HT-29 (cell line): ENCODE measurements around the gene CD7. TPM values are rescaled to one million over a fixed set of nuclear protein-coding genes. Genes with fewer than 3 reads are reported as not detected.
A peak's percentile ranks its signal among the peaks of the same experiment; 100 is the strongest.

Experiments
- DNase-seq: peaks from one replicate; pipeline ENCODE4 v3.0.0-alpha.2; 2015; ENCODE audit warnings: low spot score
- total RNA-seq: library from RNA; depleted of rRNA; stranded (reverse); fragments of >200 nt; shearing (Covaris generic); gene quantifications from 2 replicates; pipeline ENCODE4 v1.2.3, GENCODE V29; 2014

The CD7 gene
- total RNA-seq, 1 experiment from 2014 or later: not detected

DNA sequence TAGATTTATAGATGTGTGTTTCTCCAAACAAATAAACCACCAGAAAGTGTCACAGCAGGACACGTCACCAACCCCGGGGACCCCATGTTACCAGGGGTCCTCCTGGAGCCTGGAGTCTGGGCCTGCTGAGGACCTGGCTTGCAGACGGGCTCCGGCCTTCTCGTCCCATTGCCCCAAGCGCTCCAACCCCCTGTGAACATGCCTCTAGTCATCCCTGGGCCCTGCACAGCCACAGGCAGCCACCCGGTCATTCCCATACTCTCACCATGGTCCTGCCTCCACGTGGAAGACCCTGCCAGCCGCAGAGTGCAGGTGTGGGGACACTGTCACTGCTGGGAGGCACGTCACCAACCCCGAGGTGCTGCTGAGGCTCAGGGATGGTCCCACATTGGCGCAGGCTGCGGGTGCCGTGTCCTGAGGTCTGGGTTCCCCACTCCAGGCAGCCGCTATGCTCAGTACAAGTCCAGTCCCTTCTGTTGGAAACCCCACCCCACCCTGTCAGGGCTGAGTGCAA, 11.6 kb upstream of the CD7 start:
- no peak for DNase-seq

DNA sequence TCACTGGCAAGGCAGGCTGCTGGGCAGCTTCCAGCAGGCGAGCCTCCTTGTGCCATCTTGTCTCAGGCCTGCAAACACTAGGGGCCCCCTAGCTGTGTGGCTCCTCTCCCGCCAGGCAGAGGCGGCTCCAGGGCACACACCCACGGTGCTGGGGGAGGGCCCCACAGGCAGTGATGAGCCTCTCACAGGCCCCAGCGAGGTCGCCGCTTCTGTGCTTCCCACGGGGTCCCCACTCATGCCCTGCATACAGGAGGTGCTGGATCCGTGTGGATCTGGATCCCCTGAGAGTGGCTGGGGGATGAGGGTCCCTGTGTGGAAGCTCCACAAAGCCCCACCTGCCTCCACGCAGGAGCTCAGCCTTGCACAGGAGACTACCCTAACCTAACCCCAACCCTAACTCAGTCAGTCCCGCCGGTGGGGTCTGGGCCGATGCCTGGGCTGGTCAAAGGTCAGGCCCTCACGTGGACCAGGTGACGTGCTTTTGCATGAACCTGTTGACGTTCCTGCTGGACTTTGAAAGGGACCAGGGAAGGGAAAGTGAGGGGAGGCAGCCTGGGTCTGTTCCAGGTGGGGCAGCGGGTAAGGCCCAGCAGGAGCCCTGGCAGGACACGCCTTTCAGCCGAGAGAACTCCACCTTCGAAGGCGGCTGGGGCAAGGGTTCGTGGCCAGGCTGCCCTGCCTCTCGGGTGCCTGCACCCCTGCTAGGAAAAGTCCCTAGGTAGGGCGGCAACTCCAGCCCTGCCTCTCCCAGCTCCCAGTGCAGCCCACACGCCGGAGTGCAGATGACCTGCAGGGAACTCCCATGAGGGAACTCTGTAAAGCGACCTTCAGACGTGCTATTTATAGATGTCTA, 11.0 kb upstream of the CD7 start:
- DNase-seq: no peak

DNA sequence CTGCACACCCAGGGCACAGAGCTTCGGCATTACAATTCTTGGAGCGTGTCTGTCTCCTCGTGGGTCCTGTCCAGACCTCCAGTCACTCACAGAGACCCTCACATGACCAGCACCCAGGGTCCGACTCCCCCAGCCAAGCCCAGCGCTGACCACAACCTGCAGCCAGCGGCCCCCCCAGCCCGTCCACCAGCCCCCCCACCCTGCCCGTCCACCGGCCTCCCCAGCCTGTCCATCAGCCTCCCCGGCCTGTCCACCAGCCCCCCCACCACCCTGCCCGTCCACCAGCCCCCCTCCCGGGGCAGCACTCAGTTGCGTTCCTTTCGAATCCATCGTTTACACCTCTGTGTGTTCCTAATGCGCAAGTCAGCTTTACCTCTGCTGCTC, 10.3 kb upstream of the CD7 start:
- no peak for DNase-seq

DNA sequence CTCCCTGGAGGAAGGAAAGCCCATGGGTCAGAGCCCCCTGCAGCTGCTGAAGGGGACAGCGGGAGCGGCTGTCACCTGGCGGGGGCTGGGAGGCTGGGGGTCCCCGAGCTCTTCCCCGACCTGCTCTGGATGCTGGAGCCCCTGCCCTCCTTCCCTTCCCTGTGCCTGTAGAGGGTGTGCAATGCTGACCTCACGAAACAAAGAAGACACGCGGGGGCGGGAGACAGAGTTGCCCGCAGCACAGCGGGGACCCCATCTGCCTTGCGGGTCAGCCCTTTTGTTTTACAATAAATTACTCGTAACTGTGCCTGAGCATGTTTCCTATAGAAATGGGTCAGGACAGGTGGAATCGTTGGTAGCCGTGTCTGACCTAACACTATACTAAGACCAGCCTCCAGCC, 9.9 kb upstream of the CD7 start:
- DNase-seq: no peak

DNA sequence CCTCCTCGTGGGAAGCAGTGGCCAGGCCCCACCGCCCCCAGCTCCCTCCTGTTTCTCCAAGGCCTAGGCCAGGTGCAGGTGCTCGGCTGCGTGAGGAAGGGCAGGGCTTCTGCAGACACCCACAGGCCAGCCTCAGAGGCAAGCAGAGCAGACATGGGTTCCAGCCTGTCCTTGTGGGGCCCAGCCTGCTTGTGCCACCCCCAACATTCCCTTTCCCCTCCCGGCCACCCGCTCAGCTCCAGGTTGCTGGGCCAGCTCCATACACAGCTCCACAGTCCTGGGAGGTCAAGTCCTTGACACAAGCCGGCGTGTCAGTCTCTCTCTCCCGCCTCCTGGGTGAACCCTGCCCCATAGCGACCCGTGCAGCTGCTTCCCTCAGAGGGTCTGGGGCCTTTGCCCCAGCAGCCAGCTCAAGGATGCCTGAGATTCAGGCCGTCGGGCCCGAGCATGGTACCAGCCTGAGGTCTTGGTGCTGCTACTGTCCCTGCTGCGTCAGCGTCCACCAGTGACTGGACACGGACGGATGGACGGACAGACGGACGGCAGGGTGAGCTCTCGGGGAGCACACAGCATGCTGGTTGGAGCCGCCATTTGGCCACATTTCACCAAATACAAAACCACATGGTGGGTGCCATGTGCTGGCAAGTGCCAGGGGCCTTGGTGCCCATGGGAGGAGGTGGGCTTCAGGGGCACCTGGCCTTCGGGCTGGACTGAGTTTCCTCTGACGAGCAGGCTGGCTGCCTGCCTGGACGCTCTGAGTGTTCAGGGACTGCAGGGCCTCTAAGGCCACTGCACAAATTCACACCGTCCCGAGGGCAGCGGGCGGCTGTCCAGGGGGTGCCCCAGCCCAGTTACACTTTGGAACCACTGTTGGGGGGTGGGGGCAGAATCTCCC, 8.1 kb upstream of the CD7 start:
- no peak for DNase-seq

DNA sequence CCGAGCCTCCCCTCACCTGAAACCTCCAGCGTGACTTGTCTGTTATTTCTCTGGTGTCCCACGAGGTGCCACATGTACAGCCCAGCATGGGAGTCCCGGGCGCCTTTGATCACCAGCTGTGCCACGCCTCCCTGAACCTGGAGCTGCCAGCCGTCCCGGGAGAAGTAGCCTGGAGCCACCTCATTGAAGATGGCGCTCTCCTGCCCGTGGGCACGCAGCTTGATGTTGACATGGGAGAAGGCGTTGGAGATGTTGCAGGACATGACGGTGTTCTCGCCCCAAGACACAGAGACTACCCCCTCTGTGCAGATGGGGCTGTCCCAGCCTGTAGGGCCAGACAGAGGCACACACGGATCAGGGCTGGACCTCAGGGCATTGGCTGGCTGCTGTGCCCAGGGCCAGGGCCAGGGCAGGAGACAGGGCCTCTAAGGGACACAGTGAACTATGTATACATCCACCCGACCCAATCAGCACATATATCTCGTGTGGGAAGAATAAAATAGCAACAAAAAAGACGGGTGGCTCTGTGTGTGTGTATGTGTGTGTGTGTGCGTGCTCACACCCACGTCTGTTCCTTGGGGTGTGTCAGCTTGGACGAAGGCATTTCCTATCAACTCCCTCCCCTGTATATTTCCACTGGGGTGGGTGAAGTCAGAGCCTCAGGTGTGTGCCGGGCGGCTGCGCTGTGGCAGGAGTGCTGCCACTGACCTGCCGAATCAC, 7.3 kb upstream of the CD7 start:
- DNase-seq: peak; percentile 48

DNA sequence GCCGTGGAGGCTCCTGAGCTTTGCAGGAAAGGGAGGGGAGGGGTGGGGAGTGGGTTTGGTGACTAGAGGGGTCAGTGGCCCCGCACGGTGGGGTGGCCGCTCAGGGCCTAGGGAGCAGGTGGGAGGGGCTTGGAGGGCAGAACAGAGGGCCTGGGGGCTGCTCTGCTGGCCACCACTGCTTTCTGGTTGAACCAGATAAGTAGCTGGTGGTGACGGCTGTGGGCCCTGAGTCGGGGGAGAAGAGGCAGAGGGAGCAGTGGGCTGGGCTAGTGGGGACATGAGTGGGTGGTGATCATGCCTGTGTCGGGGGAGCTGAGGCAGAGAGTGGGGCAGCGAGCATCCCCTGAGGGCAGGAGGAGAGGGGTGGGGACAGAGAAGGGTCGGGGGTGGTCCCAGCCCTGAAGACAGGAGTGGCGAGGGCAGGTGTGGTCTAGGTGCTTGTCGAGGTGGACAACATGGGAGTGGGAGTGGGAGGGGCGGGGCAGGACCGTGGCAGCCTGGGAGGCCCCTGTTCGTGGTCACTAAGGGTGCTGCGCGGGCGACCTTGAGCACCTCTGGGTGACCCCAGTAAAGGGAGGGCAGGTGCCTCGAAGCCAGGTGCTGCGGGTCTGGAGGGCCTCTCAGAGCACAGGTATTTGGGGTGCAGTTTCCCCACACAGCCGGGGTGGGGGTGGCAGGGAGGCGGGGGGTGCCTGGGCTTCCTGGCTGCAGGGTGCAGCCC, 6.3 kb upstream of the CD7 start:
- no peak for DNase-seq

DNA sequence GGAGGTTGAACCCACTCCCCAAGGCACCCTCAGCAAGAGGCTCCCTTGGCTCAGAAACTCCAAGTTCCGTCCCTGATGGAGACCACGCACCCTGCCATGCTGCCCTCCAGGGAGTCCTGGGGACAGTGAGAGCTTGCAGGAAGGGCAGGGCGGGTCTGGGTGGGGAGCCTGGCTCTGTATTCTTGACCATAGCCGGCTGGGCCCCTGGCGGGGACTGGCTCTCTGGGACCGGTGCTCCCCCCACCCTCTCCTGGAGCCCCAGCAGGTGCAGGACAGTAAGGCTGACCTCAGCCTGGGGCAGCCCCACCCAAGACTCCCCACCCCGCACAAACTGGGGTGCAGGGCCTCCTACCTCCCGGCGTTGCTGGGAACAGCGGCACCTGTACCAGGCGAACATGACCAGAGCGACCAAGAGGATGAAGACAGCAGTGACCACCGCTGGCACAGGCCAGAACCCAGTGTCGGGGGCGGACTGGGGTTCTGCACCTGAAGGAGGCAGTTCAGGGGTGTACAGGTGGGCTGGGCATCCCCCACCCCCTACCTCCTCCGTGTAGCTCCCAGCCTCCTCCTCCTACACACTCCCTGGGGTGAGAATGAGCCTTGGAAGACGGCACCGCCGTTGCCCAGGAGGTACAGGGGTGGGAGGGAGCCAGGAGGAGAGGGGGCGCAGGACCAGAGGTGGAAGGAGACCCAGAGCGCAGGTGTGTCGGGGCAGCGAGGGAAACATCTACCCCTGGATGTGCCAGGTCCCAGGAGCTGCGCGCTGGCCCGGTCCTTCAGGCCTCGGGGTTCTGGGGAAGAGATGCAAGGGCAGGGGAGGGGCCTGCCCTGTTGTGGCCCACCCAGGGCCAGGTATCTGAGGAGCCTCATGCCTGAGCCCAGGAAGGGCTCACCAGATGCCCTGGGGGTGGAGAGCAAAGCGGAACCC, 5.4 kb upstream of the CD7 start:
- no peak for DNase-seq

DNA sequence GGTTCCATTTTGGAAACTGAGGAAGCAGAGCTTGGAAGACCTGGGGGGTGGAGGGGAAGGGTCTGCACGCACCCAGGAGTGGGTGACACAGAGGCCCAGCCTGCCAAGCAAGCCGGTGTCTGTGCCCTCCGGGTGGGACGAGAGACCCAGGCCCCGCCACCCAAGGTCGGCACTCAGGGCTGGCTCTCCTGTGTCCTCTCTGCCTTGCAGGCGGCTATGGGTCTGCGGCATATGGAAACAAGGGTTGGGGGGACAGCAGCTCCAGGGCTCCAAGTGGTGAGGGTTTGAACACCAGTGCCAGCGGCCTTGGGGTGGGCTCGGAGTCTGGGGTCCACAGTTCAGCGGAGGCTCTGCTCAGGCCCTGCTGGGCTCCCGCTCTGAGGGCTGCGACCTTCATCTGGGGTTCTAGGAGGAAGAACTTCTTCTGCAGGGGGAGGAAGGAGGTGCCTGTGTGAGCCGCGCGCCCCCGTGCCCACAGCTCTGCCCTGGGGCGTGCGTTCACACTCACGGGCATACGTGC, 4.6 kb upstream of the CD7 start:
- no peak for DNase-seq

DNA sequence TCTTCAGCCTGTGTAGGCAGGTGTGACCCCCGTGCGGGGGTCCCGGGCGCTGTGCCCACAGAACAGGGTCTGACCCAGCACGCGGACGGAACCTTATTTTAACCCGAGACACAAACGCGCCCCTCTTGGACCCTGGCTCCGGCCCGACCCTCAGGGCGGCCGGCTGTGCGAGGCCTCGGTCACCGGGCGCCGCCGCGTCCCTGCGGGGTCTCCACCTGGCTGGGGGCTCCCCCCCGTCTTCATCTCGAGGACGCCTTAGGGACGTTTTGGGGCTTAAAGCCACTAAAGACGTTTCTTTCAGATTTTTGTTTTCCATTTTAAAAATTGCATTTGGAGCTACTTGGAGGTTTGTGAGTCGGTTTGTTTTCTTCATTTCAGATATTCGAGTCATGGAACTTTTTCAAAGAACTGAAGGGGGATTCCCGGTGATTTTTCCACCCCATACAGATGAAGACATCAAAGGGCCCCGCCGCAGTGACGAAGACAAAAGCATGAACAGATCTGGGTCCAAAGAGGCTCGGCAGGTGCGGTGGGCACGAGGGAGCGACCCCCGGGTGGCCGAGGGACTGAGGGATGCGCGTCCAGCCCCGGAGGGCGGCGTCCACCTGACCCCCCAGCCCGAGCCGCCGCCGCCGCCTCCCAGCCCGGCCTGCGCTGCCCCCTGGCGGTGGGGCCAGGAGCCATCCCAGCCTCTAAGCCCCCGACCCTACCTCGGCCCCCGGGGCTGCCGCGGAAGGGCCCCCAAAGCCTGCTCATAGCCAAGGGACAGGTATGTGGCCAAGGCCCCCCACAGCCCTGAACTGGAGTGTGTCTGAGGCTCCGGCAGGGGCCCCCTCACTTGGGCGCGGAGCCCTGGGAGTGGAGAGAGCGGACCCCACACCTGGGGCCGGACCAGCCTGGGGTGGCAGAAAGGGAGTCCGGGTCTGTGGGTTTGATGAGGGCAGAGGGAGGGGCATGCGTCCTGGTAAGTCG, 3.8 kb upstream of the CD7 start:
- DNase-seq: no peak

DNA sequence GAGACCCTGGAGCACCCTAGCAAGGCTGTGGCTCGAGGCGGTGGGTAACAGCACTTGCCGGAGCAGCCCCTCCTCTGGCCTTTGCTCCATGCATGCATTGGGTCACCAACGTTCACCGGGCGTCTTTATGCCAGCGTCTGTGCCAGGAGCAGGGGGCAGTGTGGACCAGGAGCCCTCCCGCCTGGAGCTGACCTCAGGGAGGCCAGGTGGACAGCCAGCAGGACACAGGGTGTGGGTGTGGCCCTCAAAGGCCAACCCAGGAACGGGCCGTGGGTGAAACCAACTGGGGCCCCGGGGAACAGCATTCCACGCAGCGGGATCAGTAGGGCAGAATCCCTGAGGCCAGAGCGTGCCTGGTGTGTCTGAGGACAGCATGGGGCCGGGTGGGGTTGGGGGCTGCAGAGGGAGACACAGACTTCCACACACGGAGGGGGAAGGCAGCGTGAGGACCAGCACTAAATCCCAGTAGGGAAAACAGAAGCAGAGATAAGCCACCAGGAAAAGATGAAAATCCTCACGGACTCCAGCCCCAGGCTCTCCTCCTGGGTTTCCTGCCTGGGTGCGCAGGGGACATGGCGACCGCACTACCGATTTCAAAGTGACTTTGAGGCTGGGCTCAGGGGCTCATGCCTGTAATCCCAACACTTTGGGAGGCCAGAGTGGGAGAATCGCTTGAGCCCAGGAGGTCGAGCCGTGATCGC, 2.9 kb upstream of the CD7 start:
- no peak for DNase-seq

DNA sequence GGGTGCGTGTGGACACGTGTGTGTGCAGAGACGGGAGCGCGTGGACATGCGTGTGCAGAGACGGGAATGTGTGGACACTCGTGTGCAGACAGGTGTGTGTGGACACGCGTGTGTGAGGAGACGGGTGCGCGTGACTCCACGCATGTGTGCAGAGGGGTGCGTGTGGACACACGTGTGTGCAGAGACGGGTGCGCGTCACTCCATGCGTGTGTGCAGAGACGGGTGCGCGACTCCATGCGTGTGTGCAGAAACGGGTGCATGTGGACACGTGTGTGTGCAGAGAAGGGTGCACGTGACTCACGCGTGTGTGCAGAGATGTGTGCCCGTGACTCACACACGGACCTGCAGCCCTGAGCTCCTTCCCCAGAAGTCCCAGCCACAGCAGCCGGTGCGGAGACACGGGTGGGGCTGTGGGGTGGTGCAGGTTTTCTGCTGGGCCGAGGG, 2.2 kb upstream of the CD7 start:
- no peak for DNase-seq

DNA sequence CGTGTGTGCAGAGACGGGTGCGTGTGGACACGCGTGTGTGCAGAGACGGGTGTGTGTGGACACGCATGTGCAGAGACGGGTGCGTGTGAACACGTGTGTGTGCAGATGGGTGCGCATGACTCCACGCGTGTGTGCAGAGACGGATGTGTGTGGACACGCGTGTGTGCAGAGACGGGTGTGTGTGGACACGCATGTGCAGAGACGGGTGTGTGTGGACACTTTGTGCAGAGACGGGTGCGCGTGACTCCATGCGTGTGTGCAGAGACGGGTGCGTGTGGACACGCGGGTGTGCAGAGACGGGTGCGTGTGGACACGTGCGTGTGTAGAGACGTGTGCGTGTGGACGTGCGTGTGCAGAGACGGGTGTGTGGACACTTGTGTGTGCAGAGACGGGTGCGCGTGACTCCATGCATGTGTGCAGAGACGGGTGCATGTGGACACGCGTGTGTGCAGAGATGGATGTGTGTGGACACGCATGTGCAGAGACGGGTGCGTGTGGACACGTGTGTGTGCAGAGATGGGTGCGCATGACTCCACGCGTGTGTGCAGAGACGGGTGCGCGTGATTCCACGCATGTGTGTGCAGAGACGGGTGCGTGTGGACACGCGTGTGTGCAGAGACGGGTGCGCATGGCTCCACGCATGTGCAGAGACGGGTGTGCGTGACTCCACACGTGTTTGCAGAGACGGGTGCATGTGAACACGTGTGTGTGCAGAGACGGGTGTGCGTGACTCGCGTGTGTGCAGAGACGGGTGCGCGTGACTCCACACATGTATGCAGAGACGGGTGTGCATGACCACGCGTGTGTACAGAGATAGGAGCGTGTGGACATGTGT, 1.6 kb upstream of the CD7 start:
- DNase-seq: no peak

DNA sequence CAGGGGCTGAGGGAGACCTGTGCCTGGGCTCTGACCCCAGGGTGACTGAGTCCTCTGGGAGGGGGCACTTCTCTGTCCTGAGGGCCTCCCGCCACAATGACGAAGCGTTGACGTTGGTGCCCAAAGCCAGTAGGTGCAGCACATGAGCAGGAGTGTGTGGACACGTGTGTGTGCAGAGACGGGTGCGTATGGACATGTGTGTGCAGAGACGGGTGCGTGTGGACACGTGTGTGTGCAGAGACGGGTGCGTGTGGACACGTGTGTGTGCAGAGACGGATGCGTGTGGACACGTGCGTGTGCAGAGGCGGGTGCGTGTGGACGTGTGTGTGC, 726 bp upstream of the CD7 start:
- no peak for DNase-seq

DNA sequence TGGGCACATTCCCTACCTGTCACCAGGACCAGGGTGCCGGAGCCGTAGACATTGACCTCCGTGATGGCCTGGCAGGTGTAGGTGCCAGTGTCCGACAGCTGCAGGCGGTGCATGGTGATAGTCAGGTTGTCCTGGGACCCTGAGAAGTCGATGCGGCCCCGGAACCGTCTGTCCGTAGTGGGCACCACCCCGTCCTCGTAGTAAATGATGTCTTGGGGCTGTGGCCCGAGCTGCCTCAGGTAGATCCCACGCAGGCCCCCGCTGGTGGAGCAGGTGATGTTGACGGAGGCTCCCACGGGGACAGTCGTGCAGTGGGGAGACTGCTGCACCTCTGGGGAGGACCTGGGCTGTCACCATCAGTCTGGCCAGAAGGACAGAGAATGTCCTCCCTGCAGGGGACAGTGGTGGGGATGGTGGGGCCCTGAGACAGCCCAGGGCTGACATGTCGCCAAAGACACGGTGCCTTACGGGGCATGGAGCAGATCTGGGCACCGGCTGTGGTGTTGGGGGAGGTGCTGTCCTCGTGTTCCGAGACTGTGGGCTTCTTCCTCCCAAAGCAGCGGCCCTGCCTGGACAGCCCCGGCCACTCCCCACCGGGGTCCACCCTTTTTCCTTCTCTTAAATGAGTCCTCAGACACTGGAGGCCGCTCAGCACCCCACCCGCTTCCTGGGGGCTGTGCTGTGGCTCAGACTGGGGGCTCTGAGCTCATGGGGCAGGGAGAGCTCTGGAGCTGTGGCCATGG, 586 bp downstream of the CD7 start:
- no peak for DNase-seq

DNA sequence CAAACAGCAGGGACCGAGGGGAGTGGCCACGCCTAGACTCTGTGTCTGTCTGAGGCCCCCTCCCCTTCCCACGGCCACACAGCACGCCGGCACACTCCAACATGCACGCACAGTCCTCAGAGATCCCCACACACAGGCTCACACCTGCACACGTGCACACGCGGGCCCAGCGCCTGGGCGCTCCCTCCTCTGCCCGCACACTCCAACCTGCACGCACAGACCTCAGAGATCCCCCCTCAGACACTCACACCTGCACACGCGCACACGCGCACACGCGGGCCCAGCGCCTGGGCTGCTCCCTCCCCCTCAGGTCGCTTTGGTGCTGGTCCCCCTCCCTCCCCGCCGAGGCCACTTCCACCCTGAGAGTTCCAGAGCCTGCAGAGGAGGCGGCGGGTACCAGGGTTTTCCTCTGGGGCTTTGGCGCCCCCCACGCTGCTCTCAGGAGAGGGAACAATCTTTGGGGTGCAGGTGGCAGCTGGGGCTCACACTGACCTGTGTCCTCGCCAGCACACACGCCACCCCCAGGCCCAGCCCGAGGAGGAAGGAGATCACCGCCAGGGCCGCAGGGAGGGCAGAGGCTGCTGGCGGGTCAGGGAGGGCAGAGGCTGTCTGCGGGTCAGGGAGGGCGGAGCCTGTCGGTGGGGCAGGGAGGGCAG, 1.6 kb downstream of the CD7 start:
- no peak for DNase-seq
